NB4 (cell line): ENCODE data around the gene TMC3.

Experiments used
- CTCF ChIP-seq: IDR thresholded peaks from one replicate; pipeline ENCODE4 v1.5.1; 2012; ENCODE audit warnings: low read depth, low read length
- MAX ChIP-seq: IDR thresholded peaks from 2 replicates; pipeline ENCODE4 v1.6.1; 2011; ENCODE audit warnings: low read depth, low read length
- MYC ChIP-seq: IDR thresholded peaks from 2 replicates; pipeline ENCODE4 v1.6.1; 2011; ENCODE audit warnings: low read depth, low read length
- POLR2A ChIP-seq: IDR thresholded peaks from 2 replicates; pipeline ENCODE4 v1.6.1; 2011; ENCODE audit warnings: mild to moderate bottlenecking; ENCODE audit not compliant: insufficient read length; ENCODE audit errors: extremely low read depth

GRCh38 chr15:81301815-81302399 lies 72.1 kb downstream of the TMC3 start:
- TF ChIP-seq POLR2A: no peak
- TF ChIP-seq CTCF: no peak
- no peak for TF ChIP-seq MYC
- no peak for TF ChIP-seq MAX
